ENCODE measurements around the gene SORD. TPM values are rescaled to one million over a fixed set of nuclear protein-coding genes. Genes with fewer than 3 reads are reported as not detected.
"Not testable (repeated sequence)": the region's sequence is repeated elsewhere in the genome, so short reads cannot be mapped to it uniquely, and the experiment has no call there.

Gene SORD
- polyA plus RNA-seq, 1 experiment, result 32.0 TPM

DNA sequence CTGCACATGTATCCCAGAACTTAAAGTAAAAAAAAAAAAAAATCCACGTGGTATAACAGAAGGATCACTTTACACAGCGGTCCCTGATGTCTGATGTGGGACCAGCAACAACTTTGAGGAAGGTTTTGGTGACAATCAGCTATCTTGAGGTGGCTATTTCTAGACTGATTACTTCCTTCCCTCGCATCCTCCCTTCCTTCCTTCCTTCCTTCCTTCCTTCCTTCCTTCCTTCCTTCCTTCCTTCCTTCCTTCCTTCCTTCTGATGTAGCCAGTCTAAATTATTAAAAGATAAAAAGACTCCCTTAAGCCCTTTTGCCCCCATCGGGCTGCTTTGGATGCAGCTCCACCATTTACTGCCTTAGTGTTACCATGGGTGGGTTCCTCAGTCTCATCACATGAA lies 14.9 kb downstream of the SORD start:
- Histone ChIP-seq H3K4me3 (ENCODE audit: low read depth, low read length) (no peak overlapping the region), H3K9me3 (ENCODE audit: control insufficient read depth, insufficient read depth, low read length) (no peaks in the 10 kb centered on the region), H3K27ac (ENCODE audit: low read depth, low read length) (no peak overlapping the region), H3K27me3 (ENCODE audit: control insufficient read depth, insufficient read depth, low read length) (no peaks in the 10 kb centered on the region)
- TF ChIP-seq, protein P1, sequence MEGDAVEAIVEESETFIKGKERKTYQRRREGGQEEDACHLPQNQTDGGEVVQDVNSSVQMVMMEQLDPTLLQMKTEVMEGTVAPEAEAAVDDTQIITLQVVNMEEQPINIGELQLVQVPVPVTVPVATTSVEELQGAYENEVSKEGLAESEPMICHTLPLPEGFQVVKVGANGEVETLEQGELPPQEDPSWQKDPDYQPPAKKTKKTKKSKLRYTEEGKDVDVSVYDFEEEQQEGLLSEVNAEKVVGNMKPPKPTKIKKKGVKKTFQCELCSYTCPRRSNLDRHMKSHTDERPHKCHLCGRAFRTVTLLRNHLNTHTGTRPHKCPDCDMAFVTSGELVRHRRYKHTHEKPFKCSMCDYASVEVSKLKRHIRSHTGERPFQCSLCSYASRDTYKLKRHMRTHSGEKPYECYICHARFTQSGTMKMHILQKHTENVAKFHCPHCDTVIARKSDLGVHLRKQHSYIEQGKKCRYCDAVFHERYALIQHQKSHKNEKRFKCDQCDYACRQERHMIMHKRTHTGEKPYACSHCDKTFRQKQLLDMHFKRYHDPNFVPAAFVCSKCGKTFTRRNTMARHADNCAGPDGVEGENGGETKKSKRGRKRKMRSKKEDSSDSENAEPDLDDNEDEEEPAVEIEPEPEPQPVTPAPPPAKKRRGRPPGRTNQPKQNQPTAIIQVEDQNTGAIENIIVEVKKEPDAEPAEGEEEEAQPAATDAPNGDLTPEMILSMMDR (IDR thresholded peaks at IDR 0.05; ENCODE audit: low read depth, low read length), result no peak
- POLR2A ChIA-PET, result no interaction called here
- DNase-seq (ENCODE audit: low read depth, low spot score), result no peak
- CTCF ChIA-PET, result interaction anchor here (0.7 to 2.3 kb wide), 3 partner anchors 69 to 299 kb away, joined by 5 to 15 read pairs (median 7); no protein-coding TSS in a partner anchor

DNA sequence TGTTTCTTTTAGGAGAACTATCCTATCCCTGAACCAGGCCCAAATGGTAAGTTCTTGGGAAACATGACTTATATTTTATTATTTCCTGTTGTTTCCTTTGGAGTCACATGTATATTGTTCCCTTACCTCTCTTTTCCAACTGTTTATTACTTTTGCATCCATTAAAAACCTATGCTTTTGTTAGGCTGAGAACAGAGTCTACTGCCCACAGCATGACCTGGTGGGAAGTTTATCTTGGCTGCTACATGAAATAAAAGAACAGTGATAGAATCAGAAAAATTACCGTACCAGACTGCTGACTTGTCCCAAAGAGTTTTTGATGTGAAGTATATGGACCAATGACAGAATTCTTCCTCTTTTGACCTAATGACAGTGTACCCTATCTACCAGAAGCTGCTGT lies 17.4 kb downstream of the SORD start:
- H3K4me3 ChIP-seq (ENCODE audit: low read depth, low read length); H3K9me3 ChIP-seq (ENCODE audit: control insufficient read depth, insufficient read depth, low read length); H3K27me3 ChIP-seq (ENCODE audit: control insufficient read depth, insufficient read depth, low read length); DNase-seq (ENCODE audit: low read depth, low spot score); CTCF ChIA-PET; H3K27ac ChIP-seq (ENCODE audit: low read depth, low read length); POLR2A ChIA-PET: not testable (repeated sequence)

- H3K4me3 ChIP-seq (ENCODE audit: low read depth, low read length); CTCF ChIA-PET; H3K27ac ChIP-seq (ENCODE audit: low read depth, low read length); H3K27me3 ChIP-seq (ENCODE audit: control insufficient read depth, insufficient read depth, low read length); H3K9me3 ChIP-seq (ENCODE audit: control insufficient read depth, insufficient read depth, low read length); POLR2A ChIA-PET; DNase-seq (ENCODE audit: low read depth, low spot score): not testable (repeated sequence)
These were observed 18.5 kb downstream of the SORD start for GRCh38 chr15:45041538-45041937.

GRCh38 chr15:45042859-45043258 lies 19.9 kb downstream of the SORD start:
- DNase-seq (ENCODE audit: low read depth, low spot score); H3K4me3 ChIP-seq (ENCODE audit: low read depth, low read length); H3K27ac ChIP-seq (ENCODE audit: low read depth, low read length); H3K9me3 ChIP-seq (ENCODE audit: control insufficient read depth, insufficient read depth, low read length); H3K27me3 ChIP-seq (ENCODE audit: control insufficient read depth, insufficient read depth, low read length); POLR2A ChIA-PET; CTCF ChIA-PET: not testable (repeated sequence)

DNA sequence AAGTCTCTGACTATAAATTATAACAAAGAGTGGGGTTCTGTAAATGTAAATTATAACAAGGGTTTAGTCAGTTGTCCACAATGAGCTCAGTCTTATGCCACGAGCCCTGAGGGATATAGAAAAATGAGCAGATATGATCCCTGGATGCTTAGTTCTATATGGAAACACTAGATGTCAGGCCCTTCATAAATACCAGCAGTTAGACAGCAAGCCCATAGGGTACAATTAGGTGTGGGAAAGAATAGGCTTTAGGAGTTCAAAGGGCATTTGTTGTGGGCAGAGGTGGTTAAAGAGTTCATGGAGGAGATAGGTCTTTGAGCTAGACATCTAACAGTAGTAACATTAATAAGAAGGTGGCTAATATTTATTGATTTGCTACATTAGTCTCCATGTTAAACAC lies 21.3 kb downstream of the SORD start:
- H3K9me3 ChIP-seq (ENCODE audit: control insufficient read depth, insufficient read depth, low read length); H3K4me3 ChIP-seq (ENCODE audit: low read depth, low read length); H3K27me3 ChIP-seq (ENCODE audit: control insufficient read depth, insufficient read depth, low read length); H3K27ac ChIP-seq (ENCODE audit: low read depth, low read length); DNase-seq (ENCODE audit: low read depth, low spot score); CTCF ChIA-PET; POLR2A ChIA-PET: not testable (repeated sequence)

- CTCF ChIA-PET, result interaction anchor here (1.6 kb wide), 1 partner anchor 70 kb away, joined by 6 read pairs; no protein-coding TSS in a partner anchor
- H3K27me3 ChIP-seq (ENCODE audit: control insufficient read depth, insufficient read depth, low read length); H3K4me3 ChIP-seq (ENCODE audit: low read depth, low read length); POLR2A ChIA-PET; H3K27ac ChIP-seq (ENCODE audit: low read depth, low read length); DNase-seq (ENCODE audit: low read depth, low spot score); H3K9me3 ChIP-seq (ENCODE audit: control insufficient read depth, insufficient read depth, low read length): not testable (repeated sequence)
These were observed 25.4 kb downstream of the SORD start for GRCh38 chr15:45048449-45048793.

DNA sequence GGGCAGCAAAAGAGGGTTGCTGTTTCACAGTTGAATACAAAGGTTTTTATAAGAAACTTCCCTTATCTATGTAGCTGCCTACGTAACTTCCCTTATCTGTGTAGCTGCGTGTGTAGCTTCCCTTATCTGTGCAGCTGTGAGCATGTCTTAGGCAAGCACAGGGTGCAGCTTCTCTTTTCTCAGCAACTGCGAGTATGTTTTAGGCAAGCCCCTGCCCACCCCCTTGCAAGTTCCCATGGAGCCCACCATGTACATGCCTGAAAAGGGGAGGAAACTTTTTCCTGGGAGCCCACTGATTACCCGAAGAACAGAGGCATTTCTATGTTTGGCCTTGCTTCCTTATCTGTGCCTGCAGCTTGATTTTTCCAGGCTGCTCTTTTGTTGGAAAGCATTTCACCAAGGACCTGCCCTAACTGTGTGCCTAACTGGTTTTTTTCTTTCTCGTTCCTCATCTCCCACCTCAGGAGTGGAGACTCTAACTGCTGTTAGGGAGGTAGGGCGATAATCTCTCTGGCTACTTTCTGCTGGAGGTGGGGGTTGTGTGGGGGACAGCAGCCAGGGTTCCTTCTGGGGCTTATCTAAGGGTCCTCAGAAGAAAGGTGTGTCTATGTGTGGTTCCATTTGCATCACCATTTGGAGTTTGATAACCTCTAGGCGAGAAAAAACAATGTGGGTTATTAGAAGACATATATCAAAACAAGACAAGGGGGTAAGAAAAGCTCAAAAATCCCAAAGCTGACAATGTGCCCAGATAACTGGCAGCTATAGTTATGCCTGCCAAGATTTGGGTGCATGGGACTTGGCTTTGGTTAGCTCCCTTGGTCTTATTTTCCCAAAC lies 26.0 kb downstream of the SORD start:
- Histone ChIP-seq H3K4me3 (ENCODE audit: low read depth, low read length) (no peak overlapping the region), H3K27ac (ENCODE audit: low read depth, low read length) (no peak overlapping the region), H3K9me3 (ENCODE audit: control insufficient read depth, insufficient read depth, low read length) (no peaks in the 10 kb centered on the region), H3K27me3 (ENCODE audit: control insufficient read depth, insufficient read depth, low read length) (no peaks in the 10 kb centered on the region)
- POLR2A ChIA-PET, result no interaction called here
- no peak for DNase-seq (ENCODE audit: low read depth, low spot score)
- TF ChIP-seq, protein P1 (IDR thresholded peaks at IDR 0.05; ENCODE audit: low read depth, low read length), result no peak
- CTCF ChIA-PET, result interaction anchor here (1.6 kb wide), 1 partner anchor 69 kb away, joined by 6 read pairs; no protein-coding TSS in a partner anchor

Measured in AG04450 (cell line).